HG03108 (cell line): Measurements from ENCODE around the gene SGCA.

ENCODE experiments used
- ATAC-seq: cut with Tn5 transposase; IDR thresholded peaks from one replicate; pipeline ENCODE4 v1.9.1; 2021; ENCODE audit warnings: moderate library complexity; ENCODE audit not compliant: unreplicated experiment

The SGCA gene

GRCh38 chr17:50206604-50207293 is 40.9 kb downstream of the SGCA start:
- ATAC-seq = no peak

- no peak for ATAC-seq
Measured at GRCh38 chr17:50207315-50207714, 41.5 kb downstream of the SGCA start.

- ATAC-seq = no peak
Measured at GRCh38 chr17:50207792-50208567, 42.2 kb downstream of the SGCA start.

- no peak for ATAC-seq
Measured at GRCh38 chr17:50208611-50209061, 42.8 kb downstream of the SGCA start.

- no peak for ATAC-seq
Measured at GRCh38 chr17:50209133-50209471, 43.3 kb downstream of the SGCA start.

GRCh38 chr17:50209472-50210239 is 43.9 kb downstream of the SGCA start:
- no peak for ATAC-seq

- no peak for ATAC-seq
Measured at GRCh38 chr17:50210240-50211225, 44.7 kb downstream of the SGCA start.

- no peak for ATAC-seq
Measured at GRCh38 chr17:50211249-50212120, 45.7 kb downstream of the SGCA start.

GRCh38 chr17:50212121-50212843 is 46.5 kb downstream of the SGCA start:
- no peak for ATAC-seq

- peak; percentile 91 for ATAC-seq
Measured at GRCh38 chr17:50213026-50214022, 47.5 kb downstream of the SGCA start.

- no peak for ATAC-seq
Measured at GRCh38 chr17:50214976-50215760, 49.4 kb downstream of the SGCA start.

GRCh38 chr17:50217591-50217990 is 51.8 kb downstream of the SGCA start:
- no peak for ATAC-seq

GRCh38 chr17:50218071-50218759 is 52.4 kb downstream of the SGCA start:
- no peak for ATAC-seq

GRCh38 chr17:50218771-50219315 is 53.0 kb downstream of the SGCA start:
- no peak for ATAC-seq

GRCh38 chr17:50219342-50219741 is 53.5 kb downstream of the SGCA start:
- no peak for ATAC-seq

GRCh38 chr17:50219939-50220465 is 54.2 kb downstream of the SGCA start:
- no peak for ATAC-seq
